Endothelial cell of umbilical vein (primary cell): Measurements from ENCODE around the gene ATP5MK. TPM values are rescaled to one million over a fixed set of nuclear protein-coding genes. Genes with fewer than 3 reads are reported as not detected.

Experiments used
- BruUV-seq: library from RNA; stranded (reverse); fragments of 400-500 nt; replicated peaks from 2 replicates; lab custom pipeline; 2021; lab: Mats Ljungman, UMichigan
- CTCF ChIA-PET: fragments of 300-600, 350-600 bp; sonication (Branson Sonifier 250); formaldehyde crosslinking; loops from one replicate; lab custom pipeline; 2021; ENCODE audit warnings: antibody characterized with exemption, inconsistent platforms; lab: Charles Lee
- POLR2A ChIA-PET: fragments of 300-600, 350-600 bp; sonication (Branson Sonifier 250); formaldehyde crosslinking; loops from one replicate; lab custom pipeline; 2021; ENCODE audit warnings: antibody characterized with exemption, inconsistent platforms; lab: Charles Lee
- DNase-seq: peaks from one replicate; pipeline ENCODE4 v3.0.0-alpha.2; 2011; ENCODE audit warnings: low read depth, low spot score
- FAIRE-seq: peaks from 2 replicates; lab custom pipeline; 2011; peaks lifted over from hg19 to GRCh38; lab: Jason Lieb, UNC
- H2AFZ ChIP-seq: 2 replicates; pipeline ENCODE4 v1.6.0; 2012; ENCODE audit warnings: low read depth, low read length, control low read depth, inconsistent platforms
- H3K27ac ChIP-seq: 2 replicates; pipeline ENCODE4 v1.5.1; 2011; ENCODE audit warnings: low read depth, mild to moderate bottlenecking, control low read depth, low read length, moderate library complexity; ENCODE audit not compliant: insufficient read depth
- H3K27me3 ChIP-seq, 2 experiments: 2 replicates each; pipeline versions ENCODE4 v1.6.0 to v1.6.1; 2011; ENCODE audit warnings: low read length in 2 of 2, mixed read lengths in 1 of 2; ENCODE audit not compliant: control insufficient read depth in 2 of 2, insufficient read depth in 2 of 2
- H3K36me3 ChIP-seq, 2 experiments: 2 replicates in 1 of 2; 3 replicates in 1 of 2; pipeline ENCODE4 v1.5.1; 2011; ENCODE audit warnings: low read length in 2 of 2, mild to moderate bottlenecking in 1 of 2, moderate library complexity in 1 of 2; ENCODE audit not compliant: control insufficient read depth in 2 of 2, insufficient read depth in 2 of 2; ENCODE audit errors: extremely low read depth in 1 of 2
- H3K4me1 ChIP-seq: 3 replicates; pipeline ENCODE4 v1.5.1; 2011; ENCODE audit warnings: mild to moderate bottlenecking, low read length; ENCODE audit not compliant: control insufficient read depth, insufficient read depth; ENCODE audit errors: extremely low read depth
- H3K4me2 ChIP-seq: 2 replicates; pipeline ENCODE4 v1.6.1; 2011; ENCODE audit warnings: low read length, control low read depth, mixed read lengths; ENCODE audit not compliant: insufficient read depth
- H3K4me3 ChIP-seq, 3 experiments: fragments of 200-600 bp in 1 of 3; sonication (generic), shearing (Covaris generic) in 1 of 3; replicated peaks in 1 of 3; 2 replicates each; pipeline ENCODE4 v1.5.1; 2011 to 2016; ENCODE audit warnings: control low read depth in 3 of 3, low read length in 3 of 3, mild to moderate bottlenecking in 2 of 3, inconsistent platforms in 1 of 3, low read depth in 1 of 3, moderate library complexity in 1 of 3; ENCODE audit not compliant: insufficient read depth in 1 of 3
- H3K79me2 ChIP-seq: 2 replicates; pipeline ENCODE4 v1.6.0; 2012; ENCODE audit warnings: low read length, inconsistent platforms; ENCODE audit not compliant: control insufficient read depth, insufficient read depth
- H3K9ac ChIP-seq: replicated peaks from 2 replicates; pipeline ENCODE3; 2011; ENCODE audit warnings: low read length, control low read depth; ENCODE audit not compliant: insufficient read depth; ENCODE audit errors: extremely low read depth
- H3K9me1 ChIP-seq: replicated peaks from 3 replicates; pipeline ENCODE4 v1.6.0; 2011; ENCODE audit warnings: mild to moderate bottlenecking, low read length; ENCODE audit not compliant: control insufficient read depth, insufficient read depth; ENCODE audit errors: extremely low read depth
- H3K9me3 ChIP-seq: replicated peaks from 2 replicates; pipeline ENCODE4 v1.5.1; 2012; ENCODE audit warnings: low read length, inconsistent platforms; ENCODE audit not compliant: control insufficient read depth, insufficient read depth
- H4K20me1 ChIP-seq: replicated peaks from 2 replicates; pipeline ENCODE3; 2011; ENCODE audit warnings: mild to moderate bottlenecking, low read length; ENCODE audit not compliant: control insufficient read depth, insufficient read depth; ENCODE audit errors: extremely low read depth
- EZH2 ChIP-seq: IDR thresholded peaks from 2 replicates; pipeline ENCODE4 v1.6.1; 2012; ENCODE audit warnings: borderline replicate concordance, low read depth, mild to moderate bottlenecking, moderate library complexity, low read length, inconsistent platforms; ENCODE audit not compliant: severe bottlenecking
- FOS ChIP-seq: IDR thresholded peaks from 2 replicates; pipeline ENCODE4 v1.6.1; 2011; ENCODE audit warnings: mild to moderate bottlenecking, low read length, moderate library complexity, borderline replicate concordance; ENCODE audit not compliant: insufficient read depth
- GATA2 ChIP-seq: IDR thresholded peaks from 2 replicates; pipeline ENCODE4 v1.7.0; 2011; ENCODE audit warnings: low read depth, mild to moderate bottlenecking, moderate library complexity, mixed read lengths, low read length; ENCODE audit not compliant: insufficient read length, insufficient read depth
- JUN ChIP-seq: IDR thresholded peaks from 2 replicates; pipeline ENCODE4 v1.6.1; 2011; ENCODE audit warnings: borderline replicate concordance, low read depth; ENCODE audit not compliant: insufficient read length, insufficient read depth
- MYC ChIP-seq: IDR thresholded peaks from one replicate; pipeline ENCODE4 v1.6.1; 2011; ENCODE audit warnings: mild to moderate bottlenecking, low read depth, low read length
- POLR2A ChIP-seq: IDR thresholded peaks from 2 replicates; pipeline ENCODE4 v1.6.1; 2012; ENCODE audit warnings: low read depth, mild to moderate bottlenecking, control low read depth, low read length
- POLR2AphosphoS5 ChIP-seq: IDR thresholded peaks from 2 replicates; pipeline ENCODE4 v1.6.1; 2012; ENCODE audit warnings: low read depth, mild to moderate bottlenecking, control low read depth, low read length, moderate library complexity; ENCODE audit not compliant: insufficient read depth
- dilution Hi-C: fragments of 300-500 bp; cut with MboI; formaldehyde crosslinking; loops from one replicate; pipeline ENCODE4 v1.15.0; 2019; ENCODE audit warnings: low sequenced_read_pairs; ENCODE audit not compliant: extremely low pct_ligation_motif_present
- intact Hi-C: fragments of 100-400 bp; cut with micrococcal nuclease; formaldehyde crosslinking; loops from one replicate; pipeline ENCODE4 v1.10.0; 2022
- polyA plus RNA-seq, 4 experiments: library from polyadenylated mRNA; depleted of rRNA in 3 of 4; stranded (reverse) in 3 of 4; unstranded in 1 of 4; fragments of >200 nt; gene quantifications; 2 replicates each; pipeline versions ENCODE4 v1.2.1 to v1.2.3, GENCODE V29; 2011 to 2012; ENCODE audit warnings: missing spikeins in 1 of 4
- total RNA-seq: library from RNA; stranded (reverse); gene quantifications from 2 replicates; pipeline ENCODE4 v1.2.3, GENCODE V29; 2021
- TF ChIP-seq, protein P1 (sequence below), 2 donors: IDR thresholded peaks; 1 replicate in 1 of 2; 2 replicates in 1 of 2; pipeline ENCODE4 v1.5.1; 2011; ENCODE audit warnings: low read length in 2 of 2, mild to moderate bottlenecking in 2 of 2, moderate library complexity in 2 of 2, control low read depth in 1 of 2, inconsistent platforms in 1 of 2, low read depth in 1 of 2; ENCODE audit not compliant: insufficient read depth in 1 of 2; ENCODE audit errors: extremely low read depth in 1 of 2
- TF ChIP-seq, protein P2 (sequence below): IDR thresholded peaks from 2 replicates; pipeline ENCODE4 v1.6.1; 2011; ENCODE audit not compliant: insufficient read depth, insufficient read length

Gene ATP5MK
- total and polyA plus RNA-seq, 2 donors (not counting 3 experiments of a cell fraction or from before 2014, with no cell fraction given) = 295 to 407 TPM

GRCh38 chr10:103429647-103430046, 33.4 kb upstream of the ATP5MK start:
- dilution Hi-C loops = no loop called here
- Histone ChIP-seq H3K79me2 (no peaks in the 10 kb centered on the region), H3K9me1 (no peaks in the 10 kb centered on the region), H3K27me3 (no peaks in the 10 kb centered on the region), H3K9ac (no peak overlapping the region), H3K4me3 (no peak overlapping the region), H3K4me2 (no peak overlapping the region), H3K4me1 (peaks cover 9% of the 10 kb centered on the region), H3K9me3 (no peaks in the 10 kb centered on the region), H4K20me1 (no peaks in the 10 kb centered on the region), H3K36me3 (peaks cover 16 to 27% of the 10 kb centered on the region in 2 experiments), H2AFZ (no peak overlapping the region), H3K27ac (no peak overlapping the region)
- BruUV-seq = no TSS peak
- no peak for TF ChIP-seq POLR2A
- no peak for TF ChIP-seq EZH2
- TF ChIP-seq, protein P1, sequence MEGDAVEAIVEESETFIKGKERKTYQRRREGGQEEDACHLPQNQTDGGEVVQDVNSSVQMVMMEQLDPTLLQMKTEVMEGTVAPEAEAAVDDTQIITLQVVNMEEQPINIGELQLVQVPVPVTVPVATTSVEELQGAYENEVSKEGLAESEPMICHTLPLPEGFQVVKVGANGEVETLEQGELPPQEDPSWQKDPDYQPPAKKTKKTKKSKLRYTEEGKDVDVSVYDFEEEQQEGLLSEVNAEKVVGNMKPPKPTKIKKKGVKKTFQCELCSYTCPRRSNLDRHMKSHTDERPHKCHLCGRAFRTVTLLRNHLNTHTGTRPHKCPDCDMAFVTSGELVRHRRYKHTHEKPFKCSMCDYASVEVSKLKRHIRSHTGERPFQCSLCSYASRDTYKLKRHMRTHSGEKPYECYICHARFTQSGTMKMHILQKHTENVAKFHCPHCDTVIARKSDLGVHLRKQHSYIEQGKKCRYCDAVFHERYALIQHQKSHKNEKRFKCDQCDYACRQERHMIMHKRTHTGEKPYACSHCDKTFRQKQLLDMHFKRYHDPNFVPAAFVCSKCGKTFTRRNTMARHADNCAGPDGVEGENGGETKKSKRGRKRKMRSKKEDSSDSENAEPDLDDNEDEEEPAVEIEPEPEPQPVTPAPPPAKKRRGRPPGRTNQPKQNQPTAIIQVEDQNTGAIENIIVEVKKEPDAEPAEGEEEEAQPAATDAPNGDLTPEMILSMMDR (IDR thresholded peaks at IDR 0.05; ENCODE audit: extremely low read depth in 1 of 2, insufficient read depth in 1 of 2, low read depth in 1 of 2, low read length in 2 of 2) = no peak
- TF ChIP-seq FOS = no peak
- TF ChIP-seq GATA2 = no peak
- no peak for TF ChIP-seq POLR2AphosphoS5
- no peak for TF ChIP-seq MYC
- TF ChIP-seq, protein P2, sequence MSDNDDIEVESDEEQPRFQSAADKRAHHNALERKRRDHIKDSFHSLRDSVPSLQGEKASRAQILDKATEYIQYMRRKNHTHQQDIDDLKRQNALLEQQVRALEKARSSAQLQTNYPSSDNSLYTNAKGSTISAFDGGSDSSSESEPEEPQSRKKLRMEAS = no peak
- no peak for TF ChIP-seq JUN
- ChIA-PET POLR2A (no interaction called here), CTCF (no interaction called here)
- no peak for DNase-seq
- intact Hi-C loops = loop anchor here (5.0 to 10.0 kb wide), 2 partner anchors 53 to 255 kb away; no protein-coding TSS in a partner anchor
- no peak for FAIRE-seq
